IPS-18a (cell line): ENCODE measurements around the gene SLC39A11.

Source experiments
- H3K27ac ChIP-seq: one replicate; pipeline ENCODE4 v1.5.1; 2013; ENCODE audit warnings: low read length
- H3K27me3 ChIP-seq: one replicate; pipeline ENCODE4 v1.6.1; 2013; ENCODE audit warnings: mild to moderate bottlenecking, low read length; ENCODE audit not compliant: control insufficient read depth, insufficient read depth
- H3K36me3 ChIP-seq: one replicate; pipeline ENCODE4 v1.6.1; 2013; ENCODE audit warnings: low read depth, low read length; ENCODE audit not compliant: control insufficient read depth
- H3K4me1 ChIP-seq: one replicate; pipeline ENCODE4 v1.6.1; 2013; ENCODE audit warnings: low read depth, low read length; ENCODE audit not compliant: control insufficient read depth
- H3K4me3 ChIP-seq: one replicate; pipeline ENCODE4 v1.5.1; 2013; ENCODE audit warnings: low read length
- H3K9ac ChIP-seq: one replicate; pipeline ENCODE4 v1.6.1; 2013; ENCODE audit warnings: mild to moderate bottlenecking, low read length, moderate library complexity
- H3K9me3 ChIP-seq: one replicate; pipeline ENCODE4 v1.6.1; 2013; ENCODE audit warnings: low read depth, low read length; ENCODE audit not compliant: control insufficient read depth

The SLC39A11 gene

GRCh38 chr17:72603420-72604242, 488.9 kb downstream of the SLC39A11 start:
- H3K9ac ChIP-seq: no peak overlapping the region

GRCh38 chr17:72602517-72603419, 489.7 kb downstream of the SLC39A11 start:
- H3K9me3 ChIP-seq: no peaks in the 10 kb centered on the region
- H3K36me3 ChIP-seq: no peaks in the 10 kb centered on the region
- no peaks in the 10 kb centered on the region for H3K27me3 ChIP-seq
- H3K4me3 ChIP-seq: peak overlapping the region; percentile 21
- no peak overlapping the region for H3K9ac ChIP-seq
- H3K27ac ChIP-seq: no peak overlapping the region
- peaks cover 13% of the 10 kb centered on the region for H3K4me1 ChIP-seq

More at GRCh38 chr17:72603420-72604242, 488.9 kb downstream of the SLC39A11 start:
- Histone ChIP-seq H3K27me3 (no peaks in the 10 kb centered on the region), H3K4me3 (peak overlapping the region; percentile 21), H3K27ac (no peak overlapping the region), H3K4me1 (peaks cover 13% of the 10 kb centered on the region), H3K9me3 (no peaks in the 10 kb centered on the region), H3K36me3 (no peaks in the 10 kb centered on the region)

GRCh38 chr17:72600934-72601333, 491.6 kb downstream of the SLC39A11 start:
- H3K27ac ChIP-seq: no peak overlapping the region

GRCh38 chr17:72599891-72600290, 492.6 kb downstream of the SLC39A11 start:
- Histone ChIP-seq H3K36me3 (no peaks in the 10 kb centered on the region), H3K4me1 (peaks cover 13% of the 10 kb centered on the region), H3K27ac (no peak overlapping the region), H3K4me3 (no peak overlapping the region), H3K27me3 (no peaks in the 10 kb centered on the region), H3K9me3 (no peaks in the 10 kb centered on the region), H3K9ac (no peak overlapping the region)

More at GRCh38 chr17:72600934-72601333, 491.6 kb downstream of the SLC39A11 start:
- H3K9ac ChIP-seq: no peak overlapping the region
- peaks cover 13% of the 10 kb centered on the region for H3K4me1 ChIP-seq
- no peaks in the 10 kb centered on the region for H3K27me3 ChIP-seq
- no peaks in the 10 kb centered on the region for H3K36me3 ChIP-seq
- H3K9me3 ChIP-seq: no peaks in the 10 kb centered on the region
- H3K4me3 ChIP-seq: no peak overlapping the region

DNA sequence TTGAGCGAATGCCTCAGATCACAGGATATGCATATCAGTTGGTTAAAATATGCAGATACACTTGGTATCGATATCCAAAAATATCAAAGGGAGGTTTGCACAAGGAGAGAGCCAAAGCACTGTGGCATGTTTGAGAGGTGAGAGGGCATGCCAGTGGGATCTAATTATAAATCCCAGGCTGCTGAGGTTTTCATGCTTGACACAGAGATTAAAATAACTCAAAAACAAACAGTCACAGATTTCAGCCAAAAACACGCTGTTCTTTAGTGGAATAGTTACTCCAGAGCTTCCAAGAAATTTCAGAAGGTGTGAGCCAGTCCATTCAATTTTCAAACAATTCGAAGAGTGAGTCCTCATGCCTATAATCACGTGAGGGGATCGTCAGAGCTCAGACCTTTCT, 493.8 kb downstream of the SLC39A11 start:
- Histone ChIP-seq H3K9me3 (no peaks in the 10 kb centered on the region), H3K27me3 (no peaks in the 10 kb centered on the region), H3K36me3 (no peaks in the 10 kb centered on the region), H3K27ac (no peak overlapping the region), H3K4me1 (peaks cover 16% of the 10 kb centered on the region), H3K9ac (no peak overlapping the region), H3K4me3 (no peak overlapping the region)

DNA sequence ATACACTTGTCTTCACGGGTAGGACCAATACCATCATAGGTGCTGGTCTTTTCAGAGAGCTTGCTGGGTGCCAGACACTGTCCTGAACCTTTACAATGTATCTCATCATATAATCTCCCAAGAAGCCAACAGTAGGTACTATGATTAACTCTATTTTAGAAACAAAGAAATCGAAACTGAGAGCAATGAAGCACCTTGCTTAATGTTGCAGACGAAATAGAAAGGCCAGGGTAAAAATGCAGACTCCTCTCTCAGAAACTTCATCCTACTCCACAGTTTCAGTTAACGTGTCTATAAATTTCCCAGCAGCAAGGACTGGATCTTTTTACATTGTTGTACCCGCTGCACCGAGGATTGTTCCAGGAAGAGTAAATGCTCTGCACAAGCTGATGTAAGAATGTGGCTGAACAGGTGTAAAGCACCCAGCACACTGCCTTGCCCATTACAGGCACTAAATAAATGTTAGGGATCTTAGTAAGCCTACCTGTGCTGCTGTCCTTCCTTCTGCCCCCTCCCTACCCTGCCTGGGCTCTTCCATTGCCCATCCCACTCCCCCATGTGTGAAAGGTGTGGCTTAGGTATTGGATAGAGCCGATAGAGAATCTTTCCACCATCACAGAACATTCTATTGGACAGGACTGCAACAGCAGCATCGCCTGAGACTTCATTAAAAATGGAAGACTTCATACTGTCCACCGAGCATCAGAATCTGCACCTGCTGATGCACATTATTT, 495.0 kb downstream of the SLC39A11 start:
- Histone ChIP-seq H3K27ac (no peak overlapping the region), H3K27me3 (no peaks in the 10 kb centered on the region), H3K4me1 (peaks cover 5% of the 10 kb centered on the region), H3K36me3 (no peaks in the 10 kb centered on the region), H3K9ac (no peak overlapping the region), H3K9me3 (no peaks in the 10 kb centered on the region), H3K4me3 (no peak overlapping the region)
